ENCODE results near the gene STK35.

DNA sequence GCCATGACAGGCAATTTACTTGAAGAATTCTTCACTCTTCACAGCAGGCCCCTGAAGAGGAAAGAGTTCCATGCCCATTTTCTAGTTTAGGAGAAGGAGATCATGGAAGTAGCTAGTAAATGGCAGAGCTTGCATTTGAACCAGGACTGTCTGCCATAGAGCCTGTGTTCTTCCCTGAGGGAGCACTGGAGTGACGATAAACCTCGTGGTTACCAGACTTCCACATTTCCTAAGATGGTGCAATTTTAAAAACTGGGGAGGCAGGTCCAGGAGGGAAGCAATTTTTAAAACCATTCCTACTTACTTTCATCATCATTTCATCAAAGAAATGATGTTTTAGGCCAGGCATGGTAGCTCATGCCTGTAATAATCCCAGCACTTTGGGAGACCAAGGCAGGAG is 36.8 kb downstream of the STK35 start:
- no peak for TF ChIP-seq POLR2AphosphoS5 (IDR thresholded peaks at IDR 0.05; ENCODE audit: low read depth)
- TF ChIP-seq CTCF (IDR thresholded peaks at IDR 0.05; ENCODE audit: insufficient read depth, low read length) = no peak
- TF ChIP-seq, protein P1, sequence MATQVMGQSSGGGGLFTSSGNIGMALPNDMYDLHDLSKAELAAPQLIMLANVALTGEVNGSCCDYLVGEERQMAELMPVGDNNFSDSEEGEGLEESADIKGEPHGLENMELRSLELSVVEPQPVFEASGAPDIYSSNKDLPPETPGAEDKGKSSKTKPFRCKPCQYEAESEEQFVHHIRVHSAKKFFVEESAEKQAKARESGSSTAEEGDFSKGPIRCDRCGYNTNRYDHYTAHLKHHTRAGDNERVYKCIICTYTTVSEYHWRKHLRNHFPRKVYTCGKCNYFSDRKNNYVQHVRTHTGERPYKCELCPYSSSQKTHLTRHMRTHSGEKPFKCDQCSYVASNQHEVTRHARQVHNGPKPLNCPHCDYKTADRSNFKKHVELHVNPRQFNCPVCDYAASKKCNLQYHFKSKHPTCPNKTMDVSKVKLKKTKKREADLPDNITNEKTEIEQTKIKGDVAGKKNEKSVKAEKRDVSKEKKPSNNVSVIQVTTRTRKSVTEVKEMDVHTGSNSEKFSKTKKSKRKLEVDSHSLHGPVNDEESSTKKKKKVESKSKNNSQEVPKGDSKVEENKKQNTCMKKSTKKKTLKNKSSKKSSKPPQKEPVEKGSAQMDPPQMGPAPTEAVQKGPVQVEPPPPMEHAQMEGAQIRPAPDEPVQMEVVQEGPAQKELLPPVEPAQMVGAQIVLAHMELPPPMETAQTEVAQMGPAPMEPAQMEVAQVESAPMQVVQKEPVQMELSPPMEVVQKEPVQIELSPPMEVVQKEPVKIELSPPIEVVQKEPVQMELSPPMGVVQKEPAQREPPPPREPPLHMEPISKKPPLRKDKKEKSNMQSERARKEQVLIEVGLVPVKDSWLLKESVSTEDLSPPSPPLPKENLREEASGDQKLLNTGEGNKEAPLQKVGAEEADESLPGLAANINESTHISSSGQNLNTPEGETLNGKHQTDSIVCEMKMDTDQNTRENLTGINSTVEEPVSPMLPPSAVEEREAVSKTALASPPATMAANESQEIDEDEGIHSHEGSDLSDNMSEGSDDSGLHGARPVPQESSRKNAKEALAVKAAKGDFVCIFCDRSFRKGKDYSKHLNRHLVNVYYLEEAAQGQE (IDR thresholded peaks at IDR 0.05; ENCODE audit: insufficient replicate concordance, low read depth) = no peak
- no peak for TF ChIP-seq GABPA (IDR thresholded peaks at IDR 0.05; ENCODE audit: low read depth)

Measured in HL-60 (cell line).